ENCODE measurements around the gene SYCE3.

SYCE3 gene

DNA sequence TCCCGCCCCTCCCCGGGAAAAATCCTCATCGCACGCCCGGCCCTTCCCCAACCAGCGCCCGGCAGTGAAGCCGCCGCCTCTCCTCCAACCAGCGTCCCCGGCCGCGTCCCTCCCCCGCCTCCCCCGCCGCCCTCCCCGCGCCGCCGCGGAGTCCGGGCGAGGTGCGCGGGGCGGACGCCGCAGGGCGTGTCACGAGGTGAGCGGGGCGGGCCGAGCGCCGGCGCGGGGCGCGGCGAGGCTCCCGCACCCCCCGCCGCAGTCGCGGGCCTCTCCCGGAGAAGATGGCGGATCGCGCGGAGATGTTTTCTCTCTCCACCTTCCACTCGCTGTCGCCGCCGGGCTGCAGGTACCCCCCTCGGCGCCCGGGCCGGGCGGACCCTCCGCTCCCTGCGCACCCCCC, 37.8 kb upstream of the SYCE3 start, which contains the start of gene MAPK8IP2:
MAPK8IP2 (plus strand) TSS at position 256 of the 400 bp plus-strand sequence; CDS start at position 282, 26 bp downstream.
- DNase-seq (ENCODE audit: low spot score): peak; percentile 53

DNA sequence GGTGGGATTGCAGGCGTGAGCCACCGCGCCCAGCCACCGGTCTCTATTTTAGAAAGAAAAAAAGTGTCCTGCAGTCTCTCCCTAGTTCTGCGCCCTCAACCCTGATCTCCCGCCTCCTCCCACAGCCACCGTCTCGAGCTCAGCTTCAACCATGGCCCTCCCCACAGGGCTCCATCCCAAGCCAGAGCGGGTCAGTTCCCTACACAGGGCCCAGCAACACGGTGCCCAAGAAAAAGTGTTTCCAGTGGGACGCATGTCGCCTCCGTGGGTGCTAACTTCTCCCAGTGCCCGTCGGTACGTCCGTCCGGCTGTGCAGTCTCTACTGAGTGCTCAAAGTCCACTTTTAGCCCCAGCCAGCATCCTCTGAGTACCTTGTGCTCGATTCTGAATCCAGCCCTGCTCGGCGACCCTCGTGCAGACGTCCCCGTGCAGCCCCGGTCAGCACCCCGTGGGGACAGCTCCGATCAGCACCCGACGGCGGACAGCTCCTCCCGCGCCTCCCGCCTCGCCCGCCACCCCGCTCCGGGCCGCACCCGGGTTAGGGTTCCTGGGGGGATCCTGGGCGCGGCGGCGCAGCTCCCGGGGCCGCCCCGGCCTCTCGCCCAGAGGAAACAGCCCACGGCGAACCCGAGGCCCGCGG, 37.2 kb upstream of the SYCE3 start:
- peak; percentile 91 for DNase-seq (ENCODE audit: low spot score)

DNA sequence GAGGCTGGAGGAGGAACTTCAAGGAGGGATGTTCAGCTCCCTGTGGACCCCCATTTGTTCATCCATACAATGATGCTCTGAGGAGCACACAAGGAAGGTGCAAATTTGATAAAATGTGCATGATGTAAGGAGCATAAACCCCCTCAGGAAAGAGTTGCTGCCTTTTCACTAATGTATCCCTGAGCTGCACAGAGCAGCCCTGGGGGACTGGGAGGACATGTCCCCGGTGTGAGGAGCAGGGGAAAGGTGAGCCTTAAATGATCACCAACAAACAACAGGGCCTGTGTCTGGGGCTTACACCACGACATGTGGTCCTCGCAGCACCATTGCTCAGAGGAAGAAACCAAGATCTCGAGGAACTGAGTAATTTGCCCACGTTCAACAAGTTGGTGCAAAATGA, 34.4 kb upstream of the SYCE3 start:
- no peak for DNase-seq (ENCODE audit: low spot score)

DNA sequence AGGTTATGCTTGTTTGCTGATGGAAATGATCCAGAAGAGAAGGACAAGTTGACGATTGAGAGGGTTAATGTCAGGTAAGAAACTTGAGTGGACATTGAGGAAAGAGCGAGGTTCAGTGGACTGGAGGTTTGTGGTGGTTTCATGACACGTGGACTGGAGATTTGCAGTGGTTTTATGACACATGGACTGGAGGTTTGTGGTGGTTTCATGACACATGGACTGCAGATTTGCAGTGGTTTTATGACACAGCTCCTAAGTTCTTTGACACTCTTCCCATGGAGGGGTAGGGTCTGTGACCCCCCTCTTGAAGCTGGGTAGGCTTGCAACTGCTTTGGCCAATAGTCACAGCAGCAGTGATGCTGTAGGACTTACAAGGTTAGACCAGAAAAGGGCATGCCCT, 32.5 kb upstream of the SYCE3 start:
- DNase-seq (ENCODE audit: low spot score): peak; percentile 7

DNA sequence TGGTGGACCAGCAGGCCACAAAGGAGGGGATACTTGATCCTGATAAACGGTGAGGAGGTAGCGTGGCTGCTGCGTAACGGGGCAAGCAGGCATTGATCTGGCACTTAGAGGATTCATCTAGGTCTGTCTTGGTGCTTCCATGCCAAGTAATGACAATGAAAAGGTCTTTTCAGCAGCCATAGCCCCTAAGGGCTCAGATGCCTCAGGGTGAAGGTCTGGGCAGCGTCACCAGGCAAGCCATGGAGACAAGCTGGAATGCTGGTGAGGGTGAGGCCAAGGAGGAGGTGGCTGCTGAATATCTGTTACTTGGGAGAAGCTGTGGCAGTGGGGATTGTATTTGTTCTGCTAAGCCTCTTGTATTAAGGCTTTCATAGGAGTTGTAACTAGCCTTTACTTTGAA, 24.7 kb upstream of the SYCE3 start:
- no peak for DNase-seq (ENCODE audit: low spot score)

DNA sequence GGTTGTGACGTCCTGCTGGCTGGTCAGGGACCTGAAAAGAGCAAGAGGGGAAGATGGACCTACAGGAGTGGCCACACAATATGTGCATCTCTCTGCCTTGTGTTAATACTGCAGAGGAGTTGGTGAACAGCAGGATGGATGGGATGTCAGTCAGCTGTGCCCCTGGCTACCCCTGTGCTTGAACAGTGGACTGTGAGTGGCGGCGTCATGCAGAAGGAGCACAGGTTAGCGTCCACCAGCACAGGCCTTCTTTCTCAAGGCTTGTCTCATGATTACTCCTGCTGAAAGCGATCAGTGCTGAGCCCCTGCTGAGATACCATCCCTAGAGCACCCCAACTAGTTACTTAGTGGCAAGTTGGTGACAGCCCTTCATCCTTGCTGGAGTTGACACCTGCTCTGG, 23.7 kb upstream of the SYCE3 start:
- no peak for DNase-seq (ENCODE audit: low spot score)

DNA sequence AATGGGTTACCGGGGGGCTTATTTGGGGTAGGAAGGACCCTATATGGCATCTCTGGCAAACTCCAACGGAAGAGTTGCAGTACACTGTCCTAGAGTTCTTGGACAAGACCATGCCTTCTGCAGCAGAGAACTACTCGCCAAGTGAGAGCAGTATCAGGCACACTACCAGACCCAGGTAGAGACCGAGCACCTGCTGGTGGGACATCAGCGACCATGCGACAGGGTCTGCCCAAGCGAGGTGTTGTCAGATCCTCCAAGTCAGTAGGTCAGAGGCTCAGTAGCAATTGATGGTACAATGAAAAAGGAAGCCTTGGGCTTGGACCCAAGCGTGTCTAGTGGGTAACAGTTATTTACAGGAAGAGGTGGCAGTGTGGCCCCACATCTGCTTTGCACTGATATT, 23.1 kb upstream of the SYCE3 start:
- DNase-seq (ENCODE audit: low spot score): no peak

DNA sequence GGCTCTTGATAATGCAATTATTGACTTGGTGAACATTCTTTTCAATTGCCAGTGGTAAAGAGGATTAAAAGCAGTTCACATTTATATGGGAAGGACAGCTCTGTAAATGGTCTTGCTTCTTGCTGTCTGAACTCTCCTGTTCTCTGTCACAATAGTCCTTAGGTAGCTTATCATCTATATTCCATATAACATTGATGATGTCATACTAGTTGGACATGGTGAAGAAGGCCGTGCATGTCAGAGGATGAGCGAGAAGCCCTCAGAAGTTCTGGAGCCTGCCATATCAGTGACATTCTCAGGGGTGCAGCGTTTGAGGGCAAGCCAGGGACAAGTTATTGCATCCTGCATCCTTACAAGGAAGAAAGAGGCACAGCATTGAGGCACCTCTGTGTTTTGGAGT, 22.5 kb upstream of the SYCE3 start:
- no peak for DNase-seq (ENCODE audit: low spot score)

DNA sequence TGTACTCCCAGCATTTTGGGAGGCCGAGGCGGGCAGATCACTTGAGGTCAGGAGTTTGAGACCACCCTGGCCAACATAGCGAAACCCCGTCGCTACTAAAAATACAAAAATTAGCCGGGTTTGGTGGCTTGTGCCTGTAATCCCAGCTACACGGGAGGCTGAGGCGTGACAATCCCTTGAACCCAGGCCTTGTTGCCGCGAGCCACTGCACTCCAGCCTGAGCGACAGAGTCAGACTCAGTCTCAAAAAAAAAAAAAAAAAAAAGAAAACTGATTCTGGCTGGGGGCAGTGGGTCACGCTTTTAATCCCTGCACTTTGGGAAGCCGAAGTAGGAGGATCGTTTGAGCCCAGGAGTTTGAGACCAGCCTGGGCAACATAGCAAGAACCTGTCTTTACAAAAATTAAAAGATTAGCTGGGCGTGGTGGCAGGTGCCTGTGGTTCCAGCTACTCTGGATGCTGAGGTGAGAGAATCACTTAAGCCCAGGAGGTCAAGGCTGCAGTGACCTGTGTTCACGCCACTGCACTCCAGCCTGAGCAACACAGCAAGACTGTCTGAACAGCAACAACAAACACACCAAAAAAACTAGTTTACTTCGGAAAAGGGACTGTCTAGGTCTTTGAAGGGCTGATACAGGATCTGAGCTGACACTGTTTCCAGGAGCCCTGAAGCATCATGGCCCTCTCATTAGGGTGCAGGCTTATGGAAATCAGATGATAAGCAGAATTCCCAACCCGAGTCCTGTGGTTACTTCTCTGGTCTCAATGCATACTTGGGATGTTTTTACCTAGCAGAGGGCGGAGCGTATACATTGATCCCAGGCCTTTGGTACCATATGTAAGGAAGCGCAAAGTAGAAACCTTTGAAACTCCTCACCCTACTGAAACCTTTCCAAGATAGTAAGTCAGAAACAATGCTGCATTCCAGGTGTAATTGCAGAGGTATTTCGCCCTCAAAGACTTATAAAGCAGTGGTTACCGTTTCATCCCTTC, 21.7 kb upstream of the SYCE3 start:
- no peak for DNase-seq (ENCODE audit: low spot score)

DNA sequence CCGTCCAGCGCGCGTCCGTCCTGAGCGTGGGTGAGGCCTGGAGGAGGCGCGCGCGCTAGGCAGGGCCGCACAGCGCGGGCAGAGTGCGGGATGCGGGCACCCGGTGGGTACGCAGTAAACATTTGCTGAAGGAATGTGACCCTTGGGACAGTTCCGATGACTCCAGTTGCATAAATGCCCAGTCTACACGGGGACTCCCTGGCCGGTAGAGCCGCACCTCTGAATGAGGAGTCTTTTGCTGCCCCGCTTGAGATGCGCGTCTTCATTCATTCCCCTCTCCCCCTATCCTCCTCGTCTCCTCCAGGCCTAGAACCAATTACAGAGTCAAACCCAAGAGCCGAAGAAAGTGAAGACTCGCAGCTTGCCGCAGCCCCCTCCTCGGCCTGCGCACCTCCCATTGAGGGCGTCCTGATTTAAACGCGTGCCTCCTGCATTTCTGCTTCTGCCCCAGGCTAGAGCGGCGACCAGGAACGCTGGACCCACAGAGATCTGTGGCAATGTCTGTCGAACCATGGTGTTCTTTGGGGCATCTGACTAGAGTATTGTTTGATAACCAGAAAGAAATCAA, 20.7 kb upstream of the SYCE3 start:
- DNase-seq (ENCODE audit: low spot score): no peak

DNA sequence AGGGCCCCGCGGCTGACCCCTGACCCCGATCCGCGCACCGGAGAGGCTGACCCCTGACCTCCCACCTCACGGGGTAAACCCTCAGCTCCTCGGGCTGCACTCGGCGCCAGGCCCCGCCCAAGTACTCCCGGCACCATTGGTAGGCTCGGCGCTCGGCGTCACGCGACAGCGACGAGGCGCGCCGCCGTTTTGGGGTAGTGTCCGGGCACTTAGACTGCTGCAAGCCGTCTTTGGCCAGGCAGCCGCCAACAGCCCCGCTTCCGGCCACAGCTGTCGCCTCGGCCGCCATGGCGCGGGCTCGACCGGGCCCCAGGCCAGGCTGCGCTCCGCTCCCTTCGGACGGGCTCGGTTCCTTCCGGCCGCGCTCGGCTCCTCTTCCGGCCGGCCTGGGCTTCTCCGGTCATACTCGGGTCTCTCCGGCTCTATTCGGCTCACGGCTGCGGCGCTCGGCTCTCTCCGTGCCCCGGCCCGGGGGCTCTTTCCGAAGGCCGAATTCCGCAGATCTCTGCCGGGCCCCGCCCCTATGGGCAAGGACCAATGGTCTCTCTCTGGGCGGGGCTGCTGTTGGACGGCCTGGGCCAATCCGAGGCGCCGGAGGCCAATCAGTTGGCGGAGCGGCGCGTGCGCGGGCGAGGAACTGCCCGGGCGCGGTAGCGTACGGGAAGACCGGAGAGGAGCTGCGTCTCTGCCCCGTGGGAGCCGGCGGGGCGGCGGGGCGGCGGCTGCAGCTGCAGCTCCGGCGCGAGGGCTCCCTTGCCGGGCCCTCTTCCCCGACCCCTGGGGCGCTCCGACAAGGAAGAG, 20.0 kb upstream of the SYCE3 start, which contains the start of gene CHKB:
CHKB (minus strand) TSS at position 357 of the 801 bp plus-strand sequence; CDS start at position 289, 68 bp downstream.
- DNase-seq (ENCODE audit: low spot score): peak; percentile 100

DNA sequence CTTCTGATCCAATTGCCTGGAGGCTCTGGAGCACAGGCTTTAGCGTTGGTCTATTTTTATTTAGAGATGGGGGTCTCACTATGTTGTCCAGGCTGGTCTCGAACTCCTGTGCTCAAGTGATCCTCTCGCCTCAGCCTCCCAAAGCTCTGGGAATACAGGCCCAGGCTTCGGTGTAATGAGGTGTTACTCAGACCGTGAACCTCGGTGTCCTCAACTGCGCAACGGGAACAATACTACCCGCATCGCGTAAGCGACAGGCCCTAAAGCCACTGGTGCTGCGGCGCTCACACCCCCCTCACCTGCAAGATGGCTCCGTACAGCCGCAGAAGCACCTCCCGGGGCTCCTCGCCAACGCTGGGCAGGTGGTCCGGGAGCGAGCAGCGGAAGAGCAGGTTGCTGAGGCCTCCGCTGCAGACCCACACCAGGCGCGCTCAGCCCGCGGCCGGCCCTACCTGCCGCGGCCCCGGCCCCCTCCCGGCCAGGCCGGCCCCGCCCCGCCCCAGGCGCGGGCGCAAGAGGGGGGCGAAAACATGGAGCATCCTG, 19.3 kb upstream of the SYCE3 start:
- DNase-seq (ENCODE audit: low spot score): peak; percentile 21

DNA sequence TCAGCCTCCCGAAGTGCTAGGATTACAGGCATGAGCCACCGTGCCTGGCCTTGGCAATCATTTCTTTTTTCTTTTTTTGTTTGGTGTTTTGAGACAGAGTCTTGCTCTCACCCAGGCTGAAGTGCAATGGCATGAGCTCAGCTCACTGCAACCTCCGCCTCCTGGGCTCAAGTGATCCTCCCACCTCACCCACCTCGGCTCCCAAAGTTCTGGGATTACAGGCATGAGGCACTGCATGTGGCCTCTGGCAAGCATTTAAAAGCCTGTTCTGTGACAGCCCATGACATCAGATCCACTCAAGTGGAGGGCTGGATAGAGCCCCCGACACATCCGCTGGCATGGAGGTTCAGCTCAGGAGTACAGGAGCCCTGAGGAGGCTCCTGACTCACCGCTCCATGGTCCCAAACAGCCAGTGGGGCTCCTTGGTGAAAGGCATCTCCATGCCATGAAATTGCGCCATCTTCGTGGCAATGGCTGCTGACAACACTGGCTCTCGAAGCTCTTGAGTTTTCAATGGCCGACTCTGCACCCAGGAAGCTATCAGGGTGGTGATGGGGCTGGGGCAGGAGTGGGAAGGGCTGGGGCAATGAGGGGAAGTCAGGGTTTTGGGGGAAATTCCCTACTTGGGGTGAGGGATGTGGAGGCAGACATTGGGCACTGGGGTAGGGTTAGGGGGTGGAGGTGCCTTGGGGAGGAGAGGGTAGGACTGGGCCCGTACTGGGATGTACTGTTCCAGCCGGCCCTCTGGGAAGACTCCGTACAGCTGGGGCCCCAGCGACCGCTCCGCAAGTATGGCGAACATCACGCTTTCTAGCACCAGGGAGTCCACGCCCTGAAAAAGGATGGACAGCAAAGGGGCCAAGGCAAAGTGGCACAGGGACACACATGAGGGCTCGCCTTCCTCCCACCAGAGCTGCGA, 18.6 kb upstream of the SYCE3 start:
- no peak for DNase-seq (ENCODE audit: low spot score)

DNA sequence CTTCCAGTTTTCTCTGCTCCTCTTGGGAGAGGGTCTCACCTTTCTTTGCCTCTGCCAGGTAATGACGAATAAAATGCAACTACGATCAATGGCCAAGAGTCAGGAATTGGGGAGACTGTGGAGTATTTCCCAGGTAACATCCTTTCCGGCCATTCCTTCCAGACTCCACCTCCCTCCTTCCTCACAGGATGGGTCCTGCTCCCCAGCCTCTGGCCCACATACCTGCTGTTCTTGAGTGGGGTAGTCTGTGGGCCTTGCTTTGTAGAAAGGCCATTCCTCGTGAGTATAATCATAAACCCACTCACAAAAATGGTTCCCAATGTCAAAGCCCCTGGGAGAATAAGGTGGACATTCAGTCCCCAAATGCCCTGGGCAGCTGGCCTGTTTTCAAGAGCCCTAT, 17.0 kb upstream of the SYCE3 start:
- DNase-seq (ENCODE audit: low spot score): no peak

DNA sequence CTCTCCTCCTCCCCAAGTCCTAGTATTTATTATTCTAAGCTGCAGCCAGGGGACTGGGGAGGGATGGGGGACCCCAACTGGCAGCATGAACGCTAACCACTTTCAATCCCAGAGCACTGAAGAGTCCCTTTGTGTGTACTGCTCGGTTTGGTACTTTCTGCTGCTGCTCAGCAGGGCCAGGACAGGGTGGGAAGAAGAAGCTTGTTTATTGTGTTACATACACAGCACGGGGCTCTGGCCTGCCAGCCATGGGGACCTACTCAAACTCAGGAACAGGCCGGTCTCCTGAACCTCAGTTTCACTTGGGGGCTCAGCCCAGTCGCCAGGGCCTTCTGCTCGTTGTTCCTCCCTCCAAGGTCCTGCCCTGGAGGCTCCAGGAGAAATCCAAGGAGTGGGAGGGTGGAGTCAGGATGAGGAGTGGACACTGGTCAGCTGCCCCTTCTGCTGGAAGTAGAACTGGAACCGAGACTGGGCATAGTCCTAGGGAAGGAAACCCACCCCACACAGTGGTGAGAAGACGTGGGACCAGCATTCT, 16.1 kb upstream of the SYCE3 start:
- peak; percentile 12 for DNase-seq (ENCODE audit: low spot score)

DNA sequence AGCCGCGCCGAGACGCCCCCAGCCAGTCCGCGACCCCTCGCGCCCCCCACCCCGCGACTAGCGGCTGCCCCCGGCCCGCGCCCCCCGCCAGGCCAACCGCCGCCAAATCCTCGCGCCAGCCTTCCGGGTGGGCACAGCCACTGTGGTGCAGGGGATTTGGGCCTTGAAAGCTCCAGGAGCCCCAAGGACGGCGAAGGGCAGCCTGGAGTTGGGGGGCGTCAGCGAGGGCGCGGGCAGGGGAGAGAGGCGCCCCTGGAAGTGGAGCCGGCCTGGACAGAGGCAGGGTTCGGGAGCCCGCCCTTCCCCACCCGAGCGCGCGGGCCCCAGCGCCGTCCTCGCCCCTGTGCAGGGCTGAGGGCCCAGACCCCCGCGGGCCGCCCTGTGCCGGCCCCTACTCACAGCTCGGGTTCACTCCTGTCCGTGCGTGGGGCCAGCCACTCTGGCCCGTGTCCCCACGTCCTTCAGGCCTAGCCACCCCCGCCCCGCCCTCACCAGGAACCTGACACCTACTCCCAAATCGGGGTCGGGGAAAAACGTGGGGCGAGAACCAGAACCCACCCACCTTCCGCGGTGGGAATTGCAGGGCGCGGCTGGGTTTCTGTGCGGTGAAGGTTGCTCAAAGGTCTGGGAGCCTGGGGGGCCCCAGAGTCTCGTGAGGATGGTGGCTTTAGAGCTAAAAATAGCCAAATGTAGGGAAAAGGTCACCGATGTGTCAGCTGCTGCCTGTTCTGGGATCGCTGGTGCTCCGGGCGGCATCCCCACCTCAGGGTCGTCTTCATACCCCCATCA, 15.5 kb upstream of the SYCE3 start, which contains the start of gene CPT1B:
CPT1B (minus strand) TSS at position 441 of the 789 bp plus-strand sequence. CDS start 512 bp downstream, outside the sequence.
- peak; percentile 72 for DNase-seq (ENCODE audit: low spot score)

DNA sequence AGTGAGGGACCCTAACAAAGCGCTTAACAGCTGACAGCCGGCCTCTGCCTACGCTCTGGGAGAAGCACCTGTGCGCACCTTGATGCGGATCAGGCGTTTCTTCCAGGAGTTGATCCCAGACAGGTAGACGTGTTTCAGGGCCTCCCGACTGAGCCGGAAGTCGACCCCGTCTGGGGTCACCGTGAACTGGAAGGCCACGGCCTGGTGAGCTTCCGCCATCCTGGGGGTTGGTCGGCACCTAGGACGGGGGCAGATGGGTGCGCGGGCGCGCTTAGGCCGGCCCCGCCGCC, 14.9 kb upstream of the SYCE3 start:
- no peak for DNase-seq (ENCODE audit: low spot score)

DNA sequence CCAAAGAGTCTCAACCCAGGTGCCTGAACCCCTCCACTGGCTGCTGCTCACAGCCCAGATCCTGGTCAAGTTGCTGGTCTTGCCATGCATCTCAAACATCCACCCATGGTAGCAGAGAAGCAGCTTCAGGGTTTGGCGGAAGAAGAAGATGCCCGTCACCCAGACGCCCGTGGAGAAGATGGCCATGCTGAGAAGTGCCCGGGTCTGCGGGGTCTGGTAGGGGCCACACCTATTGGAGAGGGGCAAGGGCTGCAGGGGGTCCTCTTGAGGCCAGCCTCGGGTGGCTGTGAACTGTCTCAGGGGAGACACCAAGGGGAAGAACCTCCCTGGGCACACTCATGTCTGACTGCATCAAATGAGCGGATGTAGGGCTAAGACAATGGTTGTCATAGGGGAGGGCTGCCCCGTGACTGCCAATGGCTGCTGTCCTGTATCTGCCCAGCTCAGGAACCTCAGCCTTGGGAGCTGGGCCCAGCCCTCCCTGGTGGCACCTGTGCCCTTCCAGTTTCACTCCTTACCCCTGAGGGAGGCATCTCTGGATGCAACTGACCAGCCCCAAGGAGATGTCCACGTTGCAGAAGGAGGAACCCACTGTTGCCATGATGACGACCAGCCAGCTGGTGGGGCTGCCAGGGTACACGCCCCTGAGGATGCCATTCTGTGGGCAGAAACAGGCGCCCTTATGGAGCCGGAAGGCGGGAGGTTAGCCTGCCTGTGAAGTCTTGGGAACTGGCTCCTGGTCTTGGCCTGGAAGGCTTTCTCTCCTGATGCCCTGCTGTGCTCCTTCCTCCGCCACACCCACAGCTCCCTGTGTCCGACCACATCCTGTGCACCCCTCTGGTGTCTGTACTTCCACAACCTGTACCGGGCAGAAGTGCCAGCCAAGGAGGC, 14.3 kb upstream of the SYCE3 start:
- DNase-seq (ENCODE audit: low spot score): no peak

Data from AG08396 (cell line).